GM21515 (cell line): ENCODE data around the gene RAB3IL1.
"Not testable (repeated sequence)": the region's sequence is repeated elsewhere in the genome, so short reads cannot be mapped to it uniquely, and the experiment has no call there.

Source experiments
- ATAC-seq: cut with Tn5 transposase; IDR thresholded peaks from one replicate; pipeline ENCODE4 v1.9.1; 2021; ENCODE audit not compliant: unreplicated experiment

RAB3IL1 gene

GRCh38 chr11:61917334-61918109 is at the start of gene RAB3IL1:
RAB3IL1 (minus strand) TSS chr11:61917566; CDS start chr11:61917367, 199 bp downstream.
- ATAC-seq, result no peak

- no peak for ATAC-seq
Observed at GRCh38 chr11:61966734-61967115, 49.4 kb upstream of the RAB3IL1 start.

- not testable (repeated sequence) for ATAC-seq
Observed at GRCh38 chr11:61964666-61965271, 47.4 kb upstream of the RAB3IL1 start.

- no peak for ATAC-seq
Observed at GRCh38 chr11:61964058-61964665, 46.8 kb upstream of the RAB3IL1 start.

- ATAC-seq, result no peak
Observed at GRCh38 chr11:61963282-61964057, 46.1 kb upstream of the RAB3IL1 start.

- ATAC-seq, result no peak
Observed at GRCh38 chr11:61963016-61963281, 45.6 kb upstream of the RAB3IL1 start.

GRCh38 chr11:61962213-61963015 is 45.0 kb upstream of the RAB3IL1 start:
- ATAC-seq, result no peak

GRCh38 chr11:61961570-61962212 is 44.3 kb upstream of the RAB3IL1 start:
- no peak for ATAC-seq

GRCh38 chr11:61960532-61960931 is 43.2 kb upstream of the RAB3IL1 start:
- ATAC-seq, result no peak

GRCh38 chr11:61959678-61960077 is 42.3 kb upstream of the RAB3IL1 start:
- no peak for ATAC-seq

- ATAC-seq, result no peak
Observed at GRCh38 chr11:61959114-61959513, 41.7 kb upstream of the RAB3IL1 start.

- no peak for ATAC-seq
Observed at GRCh38 chr11:61958590-61958989, 41.2 kb upstream of the RAB3IL1 start.

GRCh38 chr11:61957021-61957770 is 39.8 kb upstream of the RAB3IL1 start:
- ATAC-seq, result no peak

GRCh38 chr11:61956191-61957020 is 39.0 kb upstream of the RAB3IL1 start:
- ATAC-seq, result no peak

- ATAC-seq, result no peak
Observed at GRCh38 chr11:61955422-61956135, 38.2 kb upstream of the RAB3IL1 start.

- no peak for ATAC-seq
Observed at GRCh38 chr11:61954851-61955421, 37.6 kb upstream of the RAB3IL1 start.

GRCh38 chr11:61954106-61954850 is 36.9 kb upstream of the RAB3IL1 start:
- ATAC-seq, result no peak
